Measurements from ENCODE around the gene SORCS2.
A peak's percentile ranks its signal among the peaks of the same experiment; 100 is the strongest.
"Not testable (repeated sequence)": the region's sequence is repeated elsewhere in the genome, so short reads cannot be mapped to it uniquely, and the experiment has no call there.

The SORCS2 gene

DNA sequence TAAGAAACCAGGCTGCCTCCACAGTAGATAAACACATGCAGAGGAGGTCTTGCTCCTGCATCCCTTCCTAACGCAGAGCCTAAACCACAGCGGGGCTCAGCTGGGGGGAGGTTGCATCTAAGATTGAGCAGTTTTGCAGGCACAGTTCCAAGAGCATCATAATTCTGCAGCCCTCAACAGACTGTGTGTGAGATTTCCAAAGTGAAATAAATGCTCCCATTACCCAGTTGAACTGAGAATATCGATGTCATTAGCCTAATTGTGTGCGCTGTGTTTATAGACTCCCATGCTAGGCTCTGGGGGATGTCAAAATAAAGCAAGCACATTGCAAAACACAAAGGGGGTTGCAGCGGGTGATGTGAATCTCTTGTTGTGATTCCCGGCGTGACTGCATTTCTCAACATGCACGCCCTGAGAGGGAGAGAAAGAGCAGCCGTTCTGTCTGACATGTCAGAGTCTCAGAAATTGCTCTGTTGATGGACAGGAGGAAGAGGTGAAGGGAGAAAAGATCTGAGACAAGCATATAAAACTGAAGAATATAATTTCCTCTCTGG, 392.3 kb downstream of the SORCS2 start:
- DNase-seq (ENCODE audit: low read depth), result no peak

DNA sequence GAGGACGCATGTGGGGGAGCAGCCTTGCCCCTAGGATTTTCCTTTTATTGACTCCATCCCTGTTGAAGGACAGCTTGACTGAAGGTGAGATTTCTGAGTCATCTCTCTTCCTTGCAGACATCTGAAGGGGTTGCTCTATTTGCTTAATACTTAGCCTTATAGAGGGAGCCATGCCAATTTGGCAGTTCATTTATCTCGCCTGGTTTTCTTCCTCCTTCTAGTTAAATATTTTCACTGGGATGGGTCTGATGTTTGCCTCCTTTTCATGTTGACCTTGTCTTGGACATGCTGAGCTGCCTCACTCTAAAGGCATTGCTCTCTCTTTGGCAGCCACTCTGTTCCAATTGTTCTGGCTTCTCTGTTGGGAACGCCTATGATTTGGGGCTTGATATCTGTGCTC, 393.4 kb downstream of the SORCS2 start:
- no peak for DNase-seq (ENCODE audit: low read depth)

DNA sequence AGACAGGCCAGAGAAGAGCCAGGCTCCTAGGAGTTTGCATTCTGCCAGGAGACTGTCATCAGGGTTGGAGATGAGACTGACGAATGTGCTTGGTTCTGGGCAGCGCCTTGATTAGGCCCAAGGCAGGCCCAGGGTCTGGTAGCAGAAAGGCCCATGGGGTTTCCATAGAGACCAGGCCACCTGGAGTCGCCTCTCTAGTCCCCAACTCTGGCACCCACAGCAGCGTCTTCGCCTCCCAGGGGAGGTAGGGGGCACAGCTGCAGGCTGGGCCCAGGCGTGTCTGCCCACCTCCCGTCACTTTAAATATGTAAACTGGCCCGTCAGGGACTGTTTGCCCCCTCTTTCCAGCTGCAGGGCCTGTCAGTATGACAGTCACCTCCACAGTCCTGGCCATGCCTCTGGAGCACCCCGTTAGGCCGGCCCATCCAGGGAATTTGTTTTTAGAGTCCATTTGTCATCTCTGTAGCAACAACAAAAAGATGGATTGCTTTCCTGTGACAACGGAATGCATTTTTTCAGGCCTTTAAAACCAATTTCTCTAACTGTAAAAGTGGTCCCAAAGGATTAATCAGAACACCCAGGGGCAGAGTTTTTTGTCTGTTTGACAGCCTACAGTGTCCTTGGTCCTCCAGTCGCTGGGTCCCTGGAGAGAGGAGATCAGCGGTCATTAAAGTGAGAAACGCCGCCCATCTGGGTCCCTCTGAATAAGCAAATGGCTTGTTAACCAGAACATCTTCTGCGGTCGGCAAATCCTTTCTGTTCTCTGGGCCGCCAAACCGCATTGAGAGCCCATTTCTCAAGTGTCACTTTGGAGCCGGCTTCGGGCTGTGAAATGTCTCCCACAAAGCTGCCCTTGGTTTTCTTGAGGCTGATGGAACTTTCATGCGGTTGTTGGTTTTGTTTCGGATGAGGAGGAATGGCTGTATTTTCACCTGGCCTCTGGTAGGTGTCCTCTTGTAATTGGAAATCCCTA, 395.4 kb downstream of the SORCS2 start:
- no peak for DNase-seq (ENCODE audit: low read depth)

DNA sequence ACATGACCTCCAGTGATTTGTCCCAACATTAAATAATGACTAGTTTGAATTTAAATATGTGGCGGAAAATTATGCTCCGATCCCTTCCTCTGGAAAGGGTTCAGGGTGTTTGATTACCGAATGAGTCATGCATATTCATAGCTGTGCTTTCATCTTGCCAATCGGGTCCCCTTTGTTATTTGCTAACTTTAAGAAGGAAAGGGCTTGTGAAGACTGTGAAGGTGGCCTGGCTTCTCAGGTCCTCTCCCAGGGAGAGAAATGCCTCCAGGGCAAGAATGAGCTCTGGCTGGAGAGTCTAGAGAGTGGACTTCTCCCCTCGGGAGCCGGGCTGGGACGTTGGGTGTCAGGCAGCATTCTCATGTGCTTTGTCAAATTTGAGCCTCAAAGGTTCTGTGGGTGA, 397.9 kb downstream of the SORCS2 start:
- no peak for DNase-seq (ENCODE audit: low read depth)

DNA sequence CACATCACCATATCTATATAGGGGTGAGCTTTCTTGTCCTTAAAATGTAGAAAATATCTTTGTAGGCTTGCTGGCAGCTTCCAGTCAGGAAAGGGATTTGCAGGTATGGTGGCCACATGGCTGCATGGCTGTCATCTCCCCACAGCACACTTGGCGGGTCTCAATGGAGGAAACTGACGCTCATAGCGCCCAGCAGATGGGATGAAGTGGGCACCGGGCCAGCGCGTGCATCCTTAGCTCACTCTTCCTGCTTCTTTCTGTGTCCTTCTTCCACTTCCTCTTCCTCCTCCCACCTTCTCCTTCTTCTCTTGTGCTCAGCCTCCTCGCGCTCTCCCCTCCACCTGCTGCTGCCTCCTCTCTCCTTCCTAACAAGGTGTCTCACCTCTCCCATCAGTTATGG, 398.6 kb downstream of the SORCS2 start:
- DNase-seq (ENCODE audit: low read depth), result no peak

DNA sequence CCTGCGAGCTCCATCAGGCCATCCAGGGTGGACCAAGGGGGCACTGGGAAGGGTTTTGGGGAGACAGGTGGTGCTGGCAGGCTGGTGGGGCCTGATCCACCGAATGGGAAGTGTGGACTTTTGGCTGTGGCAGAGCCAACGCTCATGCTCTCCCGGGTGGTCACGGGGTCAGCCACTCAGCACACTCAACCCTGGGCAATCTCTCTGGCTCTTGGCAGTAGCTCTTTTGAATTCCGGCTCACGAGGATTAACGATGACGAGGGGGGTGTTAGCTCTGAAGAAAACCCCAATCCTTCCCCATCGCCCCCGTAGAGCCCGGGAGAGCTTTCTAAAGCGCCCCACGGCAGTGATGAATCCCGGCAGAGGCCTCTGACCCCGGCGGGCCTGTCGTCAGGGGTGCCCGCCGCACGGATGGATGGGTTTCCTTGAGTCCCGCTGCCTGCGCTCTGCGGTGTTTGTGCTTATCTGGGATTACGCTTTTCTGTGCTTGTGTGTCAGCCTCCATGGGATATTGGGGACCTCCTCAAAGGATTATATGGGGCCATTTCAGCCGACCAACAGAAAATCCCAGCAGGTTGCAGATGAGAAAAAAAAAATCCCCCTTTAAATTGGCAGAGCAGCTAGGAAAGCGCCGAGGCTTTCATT, 399.2 kb downstream of the SORCS2 start:
- DNase-seq (ENCODE audit: low read depth), result no peak

DNA sequence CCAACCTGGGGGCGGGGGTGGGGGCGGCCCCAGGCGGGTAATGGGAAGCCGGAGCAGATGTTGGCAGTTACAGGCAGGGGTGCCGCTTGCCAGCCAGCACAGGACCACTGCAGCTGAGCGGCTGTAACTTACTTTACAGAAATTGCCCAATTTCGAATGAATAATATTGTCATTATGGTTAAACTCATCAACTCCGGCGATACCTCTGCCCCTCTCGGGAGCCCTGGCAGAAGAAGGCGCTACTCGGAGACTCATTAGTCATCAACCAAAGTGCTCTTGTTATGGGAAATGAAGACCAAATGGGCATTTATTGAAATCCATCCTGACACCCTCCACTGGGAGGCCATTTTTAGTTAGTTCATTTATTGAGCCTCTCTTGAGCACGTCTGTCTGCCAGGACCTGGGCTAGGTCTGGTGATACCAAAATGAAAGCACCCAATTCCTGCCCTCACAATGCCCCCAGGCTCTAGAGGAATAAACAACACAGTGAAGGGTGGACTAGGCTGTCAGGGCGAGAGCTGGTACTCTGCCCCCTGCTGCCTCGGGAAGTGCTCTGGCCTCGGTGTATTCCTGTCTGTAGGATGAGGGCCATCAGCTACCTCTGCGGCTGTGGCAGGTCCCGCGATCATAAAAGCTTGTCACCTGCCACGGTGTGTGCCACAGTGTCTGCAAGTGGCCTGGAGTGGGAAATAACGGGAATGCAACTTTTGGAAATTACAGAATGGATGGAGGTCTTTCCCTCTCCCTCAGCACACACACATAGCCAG, 401.5 kb downstream of the SORCS2 start:
- DNase-seq (ENCODE audit: low read depth), result no peak

DNA sequence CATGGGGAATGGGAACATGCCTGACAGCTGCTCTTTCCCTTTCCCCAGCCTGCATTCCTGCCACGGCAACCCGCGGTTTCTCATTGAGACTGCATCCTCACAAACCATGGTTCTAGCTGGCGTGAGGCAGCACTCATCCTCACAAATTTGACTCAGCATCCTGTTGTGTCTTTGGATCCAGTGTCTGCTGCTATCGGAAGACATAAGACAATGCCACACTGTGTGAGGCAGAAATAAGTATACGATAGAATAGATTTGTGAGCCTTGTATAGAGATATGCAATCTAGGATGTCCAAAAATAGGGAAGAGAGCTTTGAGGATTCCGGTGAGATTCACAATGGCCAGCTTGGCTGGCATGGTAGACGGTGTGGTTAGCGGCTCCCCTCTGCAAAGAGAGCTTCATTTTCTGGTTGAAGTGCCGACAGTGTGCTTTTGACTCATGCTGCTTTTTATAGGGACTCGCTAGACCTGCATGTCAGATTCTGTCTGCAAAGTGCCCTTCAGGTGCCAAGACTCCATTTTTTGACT, 403.7 kb downstream of the SORCS2 start:
- DNase-seq (ENCODE audit: low read depth), result no peak

DNA sequence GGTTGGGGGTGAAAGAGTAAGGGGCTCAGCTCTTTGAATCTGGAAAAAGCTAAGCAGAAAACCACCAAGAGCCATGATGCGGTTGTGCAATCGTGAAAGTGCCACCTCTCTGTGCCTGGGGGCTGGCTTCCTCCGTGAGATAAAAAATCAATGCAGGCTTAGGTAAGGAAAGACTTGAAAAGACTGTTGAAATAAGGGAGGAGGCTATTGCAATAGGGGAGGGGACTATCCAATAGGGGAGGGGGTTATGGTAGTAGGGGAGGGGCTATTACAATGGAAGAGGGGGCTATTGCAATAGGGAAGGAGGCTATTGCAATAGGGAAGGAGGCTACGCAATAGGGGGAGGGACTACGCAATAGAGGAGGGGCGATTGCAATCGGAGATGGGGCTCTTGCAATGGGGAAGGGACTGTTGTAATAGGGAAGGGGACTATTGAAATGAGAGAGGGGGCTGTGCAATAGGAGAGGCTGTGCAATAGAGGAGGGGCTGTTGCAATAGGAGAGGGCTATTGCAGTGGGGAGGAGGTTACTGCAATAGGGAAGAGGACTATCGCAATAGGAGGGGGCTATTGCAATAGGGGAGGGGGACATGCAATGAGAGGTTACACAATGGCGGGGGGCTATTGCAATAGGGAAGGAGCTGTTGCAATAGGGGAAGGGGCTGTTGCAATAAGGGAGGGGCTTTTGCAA, 404.7 kb downstream of the SORCS2 start:
- DNase-seq (ENCODE audit: low read depth), result no peak

DNA sequence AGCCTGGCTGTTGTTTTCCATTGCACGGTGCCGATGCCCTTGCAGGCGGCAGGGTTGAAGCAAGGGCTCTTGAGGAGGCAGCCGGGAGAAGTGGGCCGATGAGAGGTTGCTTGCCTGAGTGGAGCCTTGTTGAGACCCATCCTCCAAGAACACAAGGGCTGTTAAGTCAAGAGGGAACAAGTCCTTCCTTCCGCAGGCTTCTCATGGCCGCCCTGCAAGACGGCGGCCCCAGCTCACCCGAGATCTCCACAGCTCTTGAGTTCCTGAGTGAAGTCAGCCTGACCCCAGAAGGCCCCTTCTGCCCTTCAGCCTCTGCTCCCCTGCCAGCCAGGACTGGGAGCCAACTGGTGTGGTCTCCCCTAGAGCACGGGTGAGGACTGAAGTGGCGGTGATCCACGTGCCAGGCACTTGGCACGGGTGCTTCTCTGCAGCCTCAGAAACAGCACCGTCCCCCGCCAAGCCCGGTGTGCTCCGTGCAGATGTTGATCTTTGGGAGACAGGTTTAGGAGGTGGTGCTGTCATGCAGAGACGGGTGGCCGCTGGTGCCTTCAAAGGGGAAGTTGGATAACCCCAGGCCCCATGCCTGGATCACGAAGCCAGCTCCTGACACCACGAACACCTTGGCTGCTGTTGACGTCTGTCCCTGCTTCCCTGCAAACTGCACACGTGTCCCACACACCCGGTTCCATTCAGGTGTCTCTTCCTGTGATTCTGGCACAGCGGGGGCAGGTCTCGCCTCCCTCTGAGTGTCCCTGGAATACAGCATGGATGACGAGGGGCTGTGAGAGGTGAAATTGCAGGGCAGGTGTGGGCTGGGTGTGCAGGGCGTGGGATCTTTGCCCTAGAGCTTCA, 406.8 kb downstream of the SORCS2 start:
- no peak for DNase-seq (ENCODE audit: low read depth)

DNA sequence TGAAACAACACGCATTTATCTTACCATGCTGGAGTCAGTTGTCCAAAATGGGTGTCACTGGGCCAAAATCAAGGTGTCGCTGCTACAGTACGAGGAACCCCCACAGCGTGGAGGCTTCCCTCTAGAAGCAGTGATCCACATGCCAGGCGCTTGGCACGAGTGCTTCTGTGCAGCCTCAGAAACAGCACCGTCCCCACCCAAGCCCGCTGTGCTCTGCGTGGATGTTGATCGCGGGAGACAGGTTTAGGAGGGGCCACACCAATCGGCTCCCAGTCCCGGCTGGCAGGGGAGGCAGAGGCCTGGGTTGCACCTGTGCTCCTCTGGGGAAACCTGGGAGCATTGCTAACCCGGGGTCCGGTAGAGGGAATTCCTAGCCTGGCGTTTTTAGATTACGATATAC, 407.9 kb downstream of the SORCS2 start:
- no peak for DNase-seq (ENCODE audit: low read depth)

DNA sequence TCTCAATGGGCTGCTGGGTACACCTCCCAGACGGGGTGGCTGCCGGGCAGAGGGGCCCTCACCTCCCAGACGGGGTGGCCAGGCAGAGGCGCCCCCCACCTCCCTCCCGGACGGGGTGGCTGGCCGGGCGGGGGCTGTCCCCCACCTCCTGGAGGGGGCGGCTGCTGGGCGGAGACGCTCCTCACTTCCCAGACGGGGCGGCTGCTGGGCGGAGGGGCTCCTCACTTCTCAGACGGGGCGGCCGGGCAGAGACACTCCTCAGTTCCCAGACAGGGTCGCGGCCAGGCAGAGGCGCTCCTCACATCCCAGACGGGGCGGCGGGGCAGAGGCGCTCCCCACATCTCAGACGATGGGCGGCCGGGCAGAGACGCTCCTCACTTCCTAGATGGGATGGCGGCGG, 409.8 kb downstream of the SORCS2 start:
- not testable (repeated sequence) for DNase-seq (ENCODE audit: low read depth)

DNA sequence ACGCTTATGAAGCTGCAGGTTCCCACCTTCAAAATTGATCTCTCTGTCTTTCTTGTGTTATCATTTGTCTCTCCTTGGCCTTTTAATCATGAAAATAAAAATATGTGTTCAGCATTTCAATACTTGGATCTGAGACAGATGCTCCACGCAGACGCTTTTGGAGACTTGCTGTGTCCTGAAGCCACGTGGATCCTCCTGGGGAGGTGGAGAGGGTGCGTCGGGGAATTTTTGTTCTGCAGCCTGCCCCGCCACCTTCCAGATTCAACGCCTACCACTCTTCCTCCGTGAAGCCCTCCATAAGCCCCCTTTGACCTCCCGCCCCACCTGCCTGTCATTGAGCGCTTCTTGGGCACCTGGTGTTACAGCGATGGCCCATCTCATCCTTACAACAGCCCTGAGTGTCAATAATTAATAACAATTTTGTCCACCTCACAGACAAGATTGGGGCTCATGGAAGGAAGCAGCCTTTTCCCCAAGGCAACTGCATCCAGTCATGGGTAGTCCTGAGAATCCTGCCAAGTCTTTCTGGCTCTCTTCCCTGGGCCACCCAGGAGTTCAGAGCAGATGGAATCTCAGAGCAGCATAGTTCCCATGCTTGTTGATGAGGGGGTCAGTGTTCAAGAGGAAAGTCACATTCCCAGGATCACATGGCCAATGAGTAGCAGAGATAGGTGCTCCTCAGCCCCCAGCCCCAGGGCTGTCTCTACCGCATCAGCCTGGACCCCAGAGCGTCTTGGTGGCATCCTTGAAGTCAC, 415.0 kb downstream of the SORCS2 start:
- peak; percentile 27 for DNase-seq (ENCODE audit: low read depth)

DNA sequence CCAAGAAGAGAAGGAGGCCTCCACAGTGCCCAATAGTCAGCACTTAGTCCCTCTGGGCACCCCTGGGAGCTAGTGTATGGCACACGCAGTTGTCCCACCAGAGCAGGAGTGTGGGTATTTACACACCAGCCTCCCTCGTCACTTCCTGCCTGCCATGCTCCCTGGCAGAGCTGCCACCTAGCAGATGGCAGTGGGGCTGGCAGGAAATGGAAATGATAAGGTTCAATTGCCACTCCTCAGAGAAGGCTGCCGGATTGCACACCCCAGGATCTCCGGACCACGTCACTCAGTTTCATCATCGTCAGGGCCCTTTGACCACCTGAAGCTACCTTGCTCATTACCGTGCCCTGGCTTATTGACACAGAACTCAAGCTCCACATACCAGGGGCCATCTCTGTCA, 415.7 kb downstream of the SORCS2 start:
- DNase-seq (ENCODE audit: low read depth), result no peak

DNA sequence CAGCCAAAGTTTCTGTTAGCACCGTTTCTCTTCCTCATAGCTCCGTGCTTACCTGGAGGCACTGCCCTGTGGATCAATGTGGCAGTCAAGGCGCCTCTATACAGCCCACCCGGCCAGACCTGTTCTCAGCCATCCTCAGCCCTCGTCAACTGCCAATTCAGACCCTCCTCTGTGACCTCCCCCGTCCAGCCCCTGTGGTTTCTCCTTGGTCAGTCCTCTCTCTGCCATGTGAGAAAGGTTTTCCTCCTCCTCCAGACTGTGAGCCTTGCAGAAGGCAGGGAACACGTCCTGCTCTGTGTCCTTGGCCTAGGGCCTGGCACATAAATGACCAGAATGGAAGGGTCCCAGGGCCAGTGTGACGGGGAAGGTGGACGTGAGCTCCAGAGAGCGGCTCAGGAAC, 417.0 kb downstream of the SORCS2 start:
- no peak for DNase-seq (ENCODE audit: low read depth)

DNA sequence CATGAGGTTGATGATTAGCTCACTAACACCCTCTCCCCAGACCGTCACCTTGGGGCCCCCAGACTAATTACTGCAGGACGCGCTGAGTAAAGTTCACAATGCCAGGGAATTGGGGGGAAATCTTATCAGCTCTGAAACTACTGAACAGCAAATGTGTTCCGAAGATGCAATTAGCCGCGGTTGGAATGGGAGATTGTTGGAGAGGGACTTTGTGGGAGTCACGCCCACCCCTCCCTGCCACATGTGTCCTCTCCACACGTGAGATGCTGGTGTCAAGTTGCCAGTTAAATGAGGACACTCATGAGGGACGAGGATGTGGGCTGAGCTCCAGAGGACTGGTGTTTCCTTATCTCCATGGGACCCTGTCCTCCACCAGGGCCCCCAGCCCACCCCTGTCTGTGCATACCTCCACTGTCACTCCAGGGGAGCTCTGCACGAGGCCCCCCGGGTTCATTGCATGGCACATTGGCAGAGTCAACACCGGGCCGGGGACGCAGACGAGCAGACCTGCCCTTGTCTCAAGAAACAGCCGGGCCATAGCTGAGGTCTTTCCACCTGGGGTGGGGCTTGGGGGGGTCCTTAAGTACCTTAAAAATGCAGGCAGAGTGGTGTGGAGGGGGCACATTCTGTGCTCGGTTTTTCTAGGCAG, 417.8 kb downstream of the SORCS2 start:
- DNase-seq (ENCODE audit: low read depth), result no peak

DNA sequence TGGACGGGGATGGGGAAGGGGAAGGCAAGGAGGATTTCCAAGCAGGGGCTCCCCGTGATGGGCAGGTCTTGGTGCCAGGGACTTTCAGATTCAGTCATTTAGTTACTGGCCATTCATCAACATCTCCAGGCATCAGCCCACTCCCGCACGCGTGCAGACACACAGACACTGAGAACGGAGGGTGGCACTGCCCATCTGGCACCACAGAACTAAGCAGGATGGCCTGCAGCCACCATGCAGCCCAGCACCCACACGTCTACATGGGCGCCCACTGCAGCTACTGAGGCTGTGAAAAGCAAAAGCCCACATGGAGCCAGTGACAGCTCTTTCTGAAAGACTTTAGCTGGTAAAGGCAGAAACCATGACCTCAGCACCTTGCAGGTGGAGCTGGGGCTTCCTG, 418.5 kb downstream of the SORCS2 start:
- DNase-seq (ENCODE audit: low read depth), result no peak

DNA sequence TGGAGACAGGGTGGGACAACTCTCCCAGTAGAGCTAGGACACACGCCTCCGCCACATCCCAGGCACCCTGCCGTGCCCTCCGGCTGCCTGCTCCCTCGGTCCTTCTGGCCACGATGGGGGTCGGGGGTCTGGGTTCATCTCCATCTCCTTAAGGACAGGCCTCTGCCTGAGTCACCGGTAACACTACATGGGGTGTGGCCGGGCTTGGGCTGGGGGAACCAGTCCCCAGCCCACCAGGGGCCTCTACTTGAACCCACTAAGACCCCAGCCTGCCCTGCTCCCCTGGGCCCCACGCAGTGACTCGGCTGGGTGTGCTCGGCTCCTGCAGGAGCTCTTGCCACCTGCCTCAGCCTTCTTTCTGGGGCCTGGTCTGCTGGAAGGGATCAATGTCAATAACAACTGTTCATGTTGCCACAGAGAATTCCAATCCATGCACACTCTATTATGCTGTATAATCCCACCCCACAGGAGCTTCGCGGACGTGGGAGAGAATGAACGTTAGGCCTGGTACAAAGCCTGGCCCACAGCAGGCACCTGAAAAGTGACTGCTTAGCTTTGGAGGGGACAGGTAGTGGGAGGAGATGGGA, 420.1 kb downstream of the SORCS2 start:
- no peak for DNase-seq (ENCODE audit: low read depth)
